A204.1 (cell line): Measurements from ENCODE around the gene MYCBPAP.

Experiments used
- FAIRE-seq: peaks from 2 replicates; lab custom pipeline; 2012; peaks lifted over from hg19 to GRCh38; lab: Jason Lieb, UNC

Gene MYCBPAP

GRCh38 chr17:50517504-50518383, 9.5 kb downstream of the MYCBPAP start:
- FAIRE-seq: no peak

- FAIRE-seq: no peak
Measured at GRCh38 chr17:50518384-50519023, 10.3 kb downstream of the MYCBPAP start.

- FAIRE-seq: no peak
Measured at GRCh38 chr17:50519141-50519834, 11.0 kb downstream of the MYCBPAP start.

- no peak for FAIRE-seq
Measured at GRCh38 chr17:50520483-50520882, 12.2 kb downstream of the MYCBPAP start.

GRCh38 chr17:50521514-50521913, 13.3 kb downstream of the MYCBPAP start:
- FAIRE-seq: no peak

GRCh38 chr17:50522766-50523165, 14.5 kb downstream of the MYCBPAP start:
- FAIRE-seq: no peak

GRCh38 chr17:50523208-50523607, 15.0 kb downstream of the MYCBPAP start:
- FAIRE-seq: no peak

GRCh38 chr17:50524838-50525237, 16.6 kb downstream of the MYCBPAP start:
- FAIRE-seq: no peak

- FAIRE-seq: no peak
Measured at GRCh38 chr17:50527155-50527762, 19.0 kb downstream of the MYCBPAP start.

GRCh38 chr17:50527949-50528474, 19.8 kb downstream of the MYCBPAP start:
- no peak for FAIRE-seq

- FAIRE-seq: no peak
Measured at GRCh38 chr17:50529849-50530248, 21.6 kb downstream of the MYCBPAP start.

GRCh38 chr17:50531428-50532025, 23.3 kb downstream of the MYCBPAP start:
- no peak for FAIRE-seq

- FAIRE-seq: no peak
Measured at GRCh38 chr17:50532452-50533024, 24.3 kb downstream of the MYCBPAP start, which contains the start of gene EPN3. Gene EPN3, plus strand, starts transcription at chr17:50532735. Its CDS starts 3,822 bp downstream, at chr17:50536557.

- no peak for FAIRE-seq
Measured at GRCh38 chr17:50533185-50533584, 24.9 kb downstream of the MYCBPAP start.

GRCh38 chr17:50533720-50534148, 25.5 kb downstream of the MYCBPAP start:
- FAIRE-seq: no peak

GRCh38 chr17:50534222-50534978, 26.2 kb downstream of the MYCBPAP start:
- no peak for FAIRE-seq

GRCh38 chr17:50534979-50535326, 26.7 kb downstream of the MYCBPAP start:
- no peak for FAIRE-seq

GRCh38 chr17:50535407-50535806, 27.2 kb downstream of the MYCBPAP start:
- FAIRE-seq: no peak

- no peak for FAIRE-seq
Measured at GRCh38 chr17:50536683-50537646, 28.7 kb downstream of the MYCBPAP start.
